HG02973 (cell line): ENCODE results near the gene INPP4A.
A peak's percentile ranks its signal among the peaks of the same experiment; 100 is the strongest.

Source experiments
- ATAC-seq: cut with Tn5 transposase; IDR thresholded peaks from one replicate; pipeline ENCODE4 v1.9.1; 2021; ENCODE audit warnings: moderate library complexity; ENCODE audit not compliant: unreplicated experiment

INPP4A gene

DNA sequence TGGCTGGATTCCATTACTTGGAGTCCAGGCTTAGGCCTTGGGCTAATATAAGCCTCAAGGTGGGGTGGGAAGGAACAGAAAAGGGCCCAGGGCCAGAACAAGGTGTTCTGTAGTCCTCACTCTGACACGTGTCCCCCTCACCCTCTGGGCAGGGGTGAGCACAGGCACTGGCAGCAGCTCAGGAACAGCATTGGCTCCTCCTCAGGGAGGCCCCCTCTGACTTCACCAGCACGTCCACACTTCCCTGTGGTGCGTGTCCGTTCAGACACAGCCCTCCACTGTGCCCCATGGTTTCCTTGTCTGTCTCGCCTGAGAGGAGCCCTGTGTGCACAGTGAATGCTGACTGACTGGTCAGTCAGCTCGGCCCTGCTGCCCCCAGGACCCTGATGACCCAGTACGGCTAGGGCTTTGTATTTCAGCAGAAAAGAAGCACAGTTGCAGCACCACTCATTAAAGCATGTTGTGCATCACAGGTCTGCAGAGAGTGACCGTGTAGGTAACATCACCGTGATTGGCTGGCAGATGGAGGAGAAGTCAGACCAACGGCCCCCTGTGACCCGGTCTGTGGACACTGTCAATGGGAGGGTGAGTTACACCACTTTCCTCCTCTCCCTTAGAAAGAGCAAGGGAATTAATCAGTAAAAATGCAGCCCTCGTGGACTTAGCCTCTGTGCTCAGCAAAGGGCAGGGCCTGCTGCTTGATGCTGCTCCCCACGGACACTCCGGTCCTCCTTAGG lies 92.9 kb downstream of the INPP4A start:
- ATAC-seq: no peak

GRCh38 chr2:98538280-98539041 lies 93.8 kb downstream of the INPP4A start:
- no peak for ATAC-seq

DNA sequence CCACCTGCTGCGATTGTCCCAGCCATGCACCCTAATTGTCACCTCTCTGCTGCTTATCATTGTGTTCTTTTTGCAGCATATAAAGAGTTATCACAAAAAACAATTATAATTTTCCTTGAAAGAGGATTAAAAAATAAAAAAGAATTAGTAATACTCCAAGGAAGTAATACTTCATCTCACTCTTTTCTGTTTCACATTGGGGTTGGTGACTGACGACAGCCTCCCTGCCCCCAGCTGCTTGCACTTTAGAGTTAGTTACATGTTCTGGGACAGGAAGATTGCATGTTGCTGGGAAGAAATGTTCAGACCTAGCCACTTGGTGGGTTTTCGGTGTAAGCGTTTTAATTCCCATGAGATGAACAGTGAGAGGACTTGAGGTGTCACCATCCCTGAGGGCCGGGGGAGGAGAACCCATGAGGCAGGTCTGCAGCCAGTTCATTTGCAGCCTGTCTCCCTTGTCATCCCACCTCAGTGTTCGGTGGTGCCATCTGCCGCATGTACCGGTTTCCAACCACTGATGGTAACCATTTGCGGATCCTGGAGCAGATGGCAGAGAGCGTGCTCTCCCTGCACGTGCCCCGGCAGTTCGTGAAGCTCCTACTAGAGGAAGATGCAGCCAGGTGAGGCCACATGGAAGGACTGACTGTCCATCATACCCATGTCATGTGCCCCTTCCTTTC lies 94.5 kb downstream of the INPP4A start:
- ATAC-seq: no peak

DNA sequence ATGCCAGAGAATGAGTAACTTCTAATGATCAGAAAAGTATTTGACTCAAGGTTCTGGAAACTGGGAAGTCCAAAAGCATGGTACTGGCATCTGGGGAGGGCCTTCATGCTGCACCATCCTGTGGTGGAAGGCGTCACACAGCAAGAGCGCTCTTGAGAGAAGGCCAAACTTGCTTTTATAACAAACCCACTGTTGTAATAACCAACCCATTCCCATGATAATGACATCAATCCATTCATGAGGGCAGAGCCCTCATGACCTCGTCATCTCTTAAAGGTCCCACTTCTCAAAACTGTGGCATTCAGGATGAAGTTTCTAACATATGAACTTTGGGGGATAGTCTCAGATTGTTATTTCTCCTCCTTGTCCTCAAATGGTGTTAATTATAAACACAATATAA lies 95.9 kb downstream of the INPP4A start:
- no peak for ATAC-seq

DNA sequence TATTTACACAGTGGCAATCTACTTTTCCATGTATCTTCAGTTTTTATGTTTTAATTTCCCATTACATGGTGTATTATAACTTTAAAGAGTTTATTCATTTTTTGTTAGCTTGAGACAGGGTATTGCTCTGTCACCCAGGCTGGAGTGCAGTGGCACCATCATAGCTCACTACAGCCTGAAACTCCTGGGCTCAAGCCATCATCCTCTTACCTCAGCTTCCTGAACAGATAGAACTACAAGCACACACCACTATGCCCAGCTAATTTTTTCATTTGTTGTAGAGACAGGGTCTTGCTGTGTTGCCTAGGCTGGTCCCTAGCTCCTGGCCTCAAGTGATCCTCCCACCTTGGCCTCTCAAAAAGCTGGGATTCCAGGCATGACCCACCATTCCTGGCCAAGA lies 96.8 kb downstream of the INPP4A start:
- ATAC-seq: no peak

DNA sequence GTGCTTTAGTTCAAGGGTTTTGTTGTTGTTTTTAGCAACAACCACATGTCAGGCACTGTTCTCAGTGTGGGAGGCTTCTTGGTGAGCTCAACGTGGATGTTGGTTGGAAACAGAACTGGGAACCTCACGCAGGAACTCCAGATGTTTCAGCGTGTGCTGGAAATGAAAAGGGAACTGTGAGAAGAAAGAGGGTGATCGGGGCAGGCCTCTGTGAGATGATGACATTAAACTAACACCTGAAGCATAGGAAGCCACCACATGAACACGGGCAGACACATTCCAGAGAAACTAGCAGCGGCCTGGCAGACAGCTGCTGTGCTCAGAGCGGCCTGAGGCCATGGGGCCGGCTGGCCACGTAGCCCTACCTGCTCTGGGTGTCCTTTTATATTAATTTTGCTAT lies 97.2 kb downstream of the INPP4A start:
- ATAC-seq: no peak

- no peak for ATAC-seq
These were observed 98.6 kb downstream of the INPP4A start for GRCh38 chr2:98543214-98543613.

DNA sequence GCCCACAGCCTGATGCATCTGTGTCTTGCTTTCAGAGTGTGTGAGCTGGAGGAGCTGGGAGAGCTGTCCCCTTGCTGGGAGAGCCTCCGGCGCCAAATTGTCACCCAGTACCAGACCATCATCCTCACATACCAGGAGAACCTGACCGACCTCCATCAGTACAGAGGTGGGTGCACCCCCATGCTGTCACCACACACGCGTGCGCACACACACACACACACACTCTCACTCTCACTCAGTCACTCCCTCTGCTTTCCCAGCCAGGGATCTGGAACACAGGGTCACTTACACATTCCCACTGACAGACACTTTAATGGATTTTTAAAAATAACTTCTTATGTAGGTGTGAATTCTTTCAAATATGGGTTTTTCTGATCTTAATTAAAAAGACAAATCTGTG lies 99.2 kb downstream of the INPP4A start:
- no peak for ATAC-seq

DNA sequence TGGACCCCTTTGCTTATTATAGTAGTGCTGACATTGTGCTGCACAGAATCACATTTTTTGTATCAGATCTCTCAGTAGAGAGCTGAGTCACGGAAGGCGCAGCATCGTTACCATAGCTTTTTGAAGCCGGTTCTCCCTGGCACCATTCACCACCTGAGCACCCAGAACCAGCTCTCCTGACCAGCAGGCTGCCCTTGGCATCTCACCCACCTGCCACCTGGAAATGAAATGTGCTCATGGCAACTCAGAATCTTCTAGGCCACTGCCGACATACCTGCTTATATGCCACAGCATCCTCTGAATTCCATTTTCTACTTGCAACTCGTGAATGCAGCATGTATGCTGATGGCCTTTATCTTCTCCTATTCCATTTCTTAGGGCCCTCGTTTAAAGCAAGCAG lies 100.9 kb downstream of the INPP4A start:
- ATAC-seq: no peak

- ATAC-seq: no peak
These were observed 101.5 kb downstream of the INPP4A start for GRCh38 chr2:98546186-98546585.

DNA sequence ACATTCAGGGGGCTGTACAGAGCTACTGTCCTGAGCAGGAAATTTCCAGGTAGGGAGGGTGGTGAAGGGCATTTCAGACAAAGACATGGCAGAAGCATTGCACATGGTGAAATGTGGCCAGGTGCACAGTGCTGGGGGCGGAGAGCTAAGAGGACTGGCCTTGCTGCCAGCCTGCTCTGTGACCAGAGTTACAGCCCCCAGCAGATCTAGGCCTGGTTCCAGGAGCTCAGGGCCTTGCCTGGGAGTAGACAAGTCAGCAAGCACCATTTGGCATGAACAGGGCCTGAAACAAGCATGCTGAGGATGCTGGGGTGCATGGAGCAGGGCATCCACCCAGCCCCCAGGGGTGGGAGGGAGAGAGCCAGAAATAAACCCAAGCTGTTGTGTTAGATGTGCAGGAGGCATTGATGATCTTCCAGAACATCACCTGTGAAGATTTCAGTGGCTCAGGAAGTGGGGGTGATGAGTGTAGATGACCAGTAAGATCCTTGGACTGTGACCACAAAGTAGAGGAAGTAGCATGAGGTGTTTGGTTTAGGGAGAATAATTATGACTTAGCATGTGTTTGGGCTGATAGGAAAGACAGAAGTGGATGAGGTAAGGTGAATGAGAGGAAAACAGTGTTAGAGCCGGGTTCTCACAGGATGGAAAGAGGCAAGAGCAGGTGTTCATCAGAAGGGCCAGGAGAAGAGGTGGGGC lies 102.6 kb downstream of the INPP4A start:
- no peak for ATAC-seq

GRCh38 chr2:98548920-98549818 lies 104.5 kb downstream of the INPP4A start:
- ATAC-seq: peak; percentile 49

- no peak for ATAC-seq
These were observed 105.5 kb downstream of the INPP4A start for GRCh38 chr2:98550165-98550564.

GRCh38 chr2:98551316-98551715 lies 106.7 kb downstream of the INPP4A start:
- no peak for ATAC-seq

GRCh38 chr2:98552499-98553179 lies 108.0 kb downstream of the INPP4A start:
- no peak for ATAC-seq

GRCh38 chr2:98554116-98554861 lies 109.6 kb downstream of the INPP4A start:
- no peak for ATAC-seq

- no peak for ATAC-seq
These were observed 111.0 kb downstream of the INPP4A start for GRCh38 chr2:98555696-98556095.

DNA sequence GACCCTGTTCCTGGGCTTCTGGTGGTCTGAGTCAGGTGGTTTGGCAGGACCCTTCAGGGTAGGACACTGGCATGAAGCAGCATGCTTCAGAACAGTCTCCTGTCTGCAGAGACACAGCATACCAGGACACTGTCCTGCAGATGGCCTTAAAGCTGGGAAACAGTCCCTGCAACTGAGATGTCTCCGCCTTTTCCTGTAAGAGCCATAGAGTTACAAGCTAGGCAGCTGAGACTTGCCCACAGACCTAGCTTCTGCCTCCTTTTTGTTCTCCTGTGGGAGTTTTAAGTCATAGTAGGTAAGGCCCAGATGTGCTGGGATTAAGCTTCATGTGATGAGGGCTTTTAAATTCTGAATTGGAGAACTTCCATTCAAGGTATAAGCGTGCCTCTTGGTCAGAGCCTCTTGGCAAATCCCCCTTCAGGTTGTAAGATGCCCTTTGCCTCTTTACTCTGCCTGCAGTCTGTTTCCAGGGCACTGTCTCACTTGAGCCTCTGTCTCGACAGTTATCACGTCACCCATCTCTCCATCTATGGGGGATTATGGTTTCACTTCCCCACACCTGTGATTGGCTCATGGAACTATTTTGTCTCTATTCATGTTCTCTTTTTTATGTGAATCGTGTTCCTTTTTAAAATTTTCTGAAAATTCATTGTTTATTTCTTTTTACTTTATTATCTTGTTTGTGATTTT lies 111.8 kb downstream of the INPP4A start:
- peak; percentile 66 for ATAC-seq
